GM23338 (cell line): ENCODE measurements around the gene IGF2. TPM values are rescaled to one million over a fixed set of nuclear protein-coding genes. Genes with fewer than 3 reads are reported as not detected.

Experiments
- ATAC-seq: fragments of 200-7000 bp; cut with Tn5 transposase; 3 replicates; pipeline ENCODE4 v1.9.1; 2020
- DNase-seq: peaks from one replicate; pipeline ENCODE4 v3.0.0-alpha.2; 2015; ENCODE audit warnings: low spot score
- H2AFZ ChIP-seq: fragments of 200-600 bp; sonication (generic); 2 replicates; pipeline ENCODE4 v1.8.0; 2016; ENCODE audit warnings: antibody characterized with exemption, mild to moderate bottlenecking, moderate library complexity
- H3F3A ChIP-seq: fragments of 200-600 bp; sonication (generic); replicated peaks from 2 replicates; pipeline ENCODE4 v1.8.0; 2017; ENCODE audit warnings: antibody characterized with exemption, mixed run types, low read depth
- H3K27ac ChIP-seq: fragments of 200-600 bp; sonication (generic); 2 replicates; pipeline ENCODE4 v1.6.1; 2016; ENCODE audit warnings: low read depth
- H3K27me3 ChIP-seq: fragments of 200-600 bp; sonication (generic); 2 replicates; pipeline ENCODE4 v1.8.0; 2016; ENCODE audit warnings: mild to moderate bottlenecking, mixed run types, moderate library complexity; ENCODE audit not compliant: insufficient read depth
- H3K36me3 ChIP-seq: fragments of 200-600 bp; sonication (generic); 2 replicates; pipeline ENCODE4 v1.8.0; 2016; ENCODE audit warnings: mild to moderate bottlenecking; ENCODE audit not compliant: insufficient read depth
- H3K4me1 ChIP-seq: fragments of 200-600 bp; sonication (generic); 2 replicates; pipeline ENCODE4 v1.8.0; 2016; ENCODE audit warnings: mild to moderate bottlenecking, moderate library complexity; ENCODE audit not compliant: insufficient read depth
- H3K4me2 ChIP-seq: fragments of 200-600 bp; sonication (generic); 2 replicates; pipeline ENCODE4 v1.7.1; 2017; ENCODE audit warnings: mixed run types
- H3K4me3 ChIP-seq: fragments of 200-600 bp; sonication (generic); 2 replicates; pipeline ENCODE4 v1.6.1; 2016; ENCODE audit warnings: mixed run types
- H3K79me2 ChIP-seq: fragments of 200-600 bp; sonication (generic); replicated peaks from 2 replicates; pipeline ENCODE4 v1.8.0; 2017; ENCODE audit warnings: mild to moderate bottlenecking; ENCODE audit not compliant: insufficient read depth
- H3K9me2 ChIP-seq: fragments of 200-600 bp; sonication (generic); 2 replicates; pipeline ENCODE4 v1.8.0; 2017; ENCODE audit not compliant: insufficient read depth
- H4K20me1 ChIP-seq: fragments of 200-600 bp; sonication (generic); replicated peaks from 2 replicates; pipeline ENCODE4 v1.8.0; 2017; ENCODE audit warnings: mild to moderate bottlenecking; ENCODE audit not compliant: insufficient read depth
- H3K27ac Mint-ChIP-seq: 2 replicates; pipeline ENCODE4 v1.8.0; 2020; ENCODE audit warnings: inconsistent platforms, mild to moderate bottlenecking, moderate library complexity, mixed read lengths
- H3K27me3 Mint-ChIP-seq: 3 replicates; pipeline ENCODE4 v1.8.0; 2022; ENCODE audit warnings: low read depth, mild to moderate bottlenecking, moderate library complexity, mixed read lengths, inconsistent platforms; ENCODE audit not compliant: insufficient read depth, poor library complexity
- H3K36me3 Mint-ChIP-seq: 3 replicates; pipeline ENCODE4 v1.8.0; 2021; ENCODE audit warnings: low read depth, mild to moderate bottlenecking, inconsistent platforms, moderate library complexity, mixed read lengths
- H3K4me1 Mint-ChIP-seq: 3 replicates; pipeline ENCODE4 v1.8.0; 2020; ENCODE audit warnings: mild to moderate bottlenecking, inconsistent platforms, mixed read lengths
- H3K4me3 Mint-ChIP-seq: 3 replicates; pipeline ENCODE4 v1.8.0; 2021; ENCODE audit warnings: moderate library complexity, mild to moderate bottlenecking, inconsistent platforms, mixed read lengths
- H3K9me3 Mint-ChIP-seq: 3 replicates; pipeline ENCODE4 v1.8.0; 2020; ENCODE audit warnings: moderate library complexity, mild to moderate bottlenecking, inconsistent platforms, mixed read lengths
- CREB1 ChIP-seq: fragments of 250-450 bp; sonication (Bioruptor Pico); IDR thresholded peaks from 2 replicates; pipeline ENCODE4 v1.5.0; 2020; ENCODE audit warnings: low read depth, mild to moderate bottlenecking, moderate library complexity
- CTCF ChIP-seq, 2 experiments: fragments of 200-600 bp in 1 of 2; sonication (generic) in 1 of 2; conservative IDR thresholded peaks; 2 replicates each; pipeline versions ENCODE4 v1.5.1 to v1.6.1; 2016 to 2017; ENCODE audit warnings: antibody characterized with exemption in 2 of 2, low read depth in 2 of 2, mild to moderate bottlenecking in 2 of 2, moderate library complexity in 1 of 2
- EZH2 ChIP-seq: fragments of 200-600 bp; sonication (generic); IDR thresholded peaks from one replicate; pipeline ENCODE4 v1.8.0; 2017; ENCODE audit warnings: antibody characterized with exemption, mild to moderate bottlenecking, low read depth; ENCODE audit not compliant: unreplicated experiment
- NANOG ChIP-seq: IDR thresholded peaks from 2 replicates; pipeline ENCODE4 v1.6.1; 2016; ENCODE audit warnings: antibody characterized with exemption, borderline replicate concordance
- POLR2AphosphoS5 ChIP-seq: IDR thresholded peaks from 2 replicates; pipeline ENCODE4 v1.6.1; 2016; ENCODE audit warnings: antibody characterized with exemption, low read depth
- STAT1 ChIP-seq: IDR thresholded peaks from one replicate; pipeline ENCODE4 v1.6.1; 2016; ENCODE audit warnings: antibody characterized with exemption; ENCODE audit not compliant: unreplicated experiment
- ZNF114 ChIP-seq: fragments of 250-450 bp; sonication (Bioruptor Pico); IDR thresholded peaks from 2 replicates; pipeline ENCODE4 v1.5.0; 2020; ENCODE audit warnings: mild to moderate bottlenecking, moderate library complexity
- ZNF462 ChIP-seq: fragments of 250-450 bp; sonication (Bioruptor Pico); IDR thresholded peaks from 2 replicates; pipeline ENCODE4 v1.5.0; 2020; ENCODE audit warnings: mild to moderate bottlenecking, moderate library complexity
- polyA plus RNA-seq: library from polyadenylated mRNA; unstranded; fragments of >200 nt; fragmentation: Nextera tagmentation; extraction: Ambion mirVana; gene quantifications from 2 replicates; pipeline ENCODE4 v1.2.1, GENCODE V29; 2016
- total RNA-seq: library from RNA; depleted of rRNA; stranded (reverse); fragments of >200 nt; shearing (Covaris generic); gene quantifications from 2 replicates; pipeline ENCODE4 v1.2.3, GENCODE V29; 2014
- TF ChIP-seq, protein P1 (sequence below): IDR thresholded peaks from 2 replicates; pipeline ENCODE4 v1.6.1; 2016; ENCODE audit warnings: antibody characterized with exemption
- TF ChIP-seq, protein P2 (sequence below): IDR thresholded peaks from one replicate; pipeline ENCODE4 v1.6.1; 2018; ENCODE audit warnings: antibody characterized with exemption; ENCODE audit not compliant: unreplicated experiment

IGF2 gene
- total and polyA plus RNA-seq, 2 experiments from 2014 or later: 1.4 to 4.0 TPM

GRCh38 chr11:2132246-2132645 is 6.9 kb downstream of the IGF2 start:
- DNase-seq: no peak
- no peak overlapping the region for H3K27ac Mint-ChIP-seq
- no peak overlapping the region for H3K4me3 Mint-ChIP-seq
- no peaks in the 10 kb centered on the region for H3K36me3 ChIP-seq
- no peaks in the 10 kb centered on the region for H3K9me3 Mint-ChIP-seq
- no peak for ATAC-seq
- H3K4me3 ChIP-seq: no peak overlapping the region
- no peaks in the 10 kb centered on the region for H3K9me2 ChIP-seq
- peaks cover 46% of the 10 kb centered on the region for H3K27me3 Mint-ChIP-seq
- no peak for TF ChIP-seq POLR2AphosphoS5
- TF ChIP-seq, protein P1, sequence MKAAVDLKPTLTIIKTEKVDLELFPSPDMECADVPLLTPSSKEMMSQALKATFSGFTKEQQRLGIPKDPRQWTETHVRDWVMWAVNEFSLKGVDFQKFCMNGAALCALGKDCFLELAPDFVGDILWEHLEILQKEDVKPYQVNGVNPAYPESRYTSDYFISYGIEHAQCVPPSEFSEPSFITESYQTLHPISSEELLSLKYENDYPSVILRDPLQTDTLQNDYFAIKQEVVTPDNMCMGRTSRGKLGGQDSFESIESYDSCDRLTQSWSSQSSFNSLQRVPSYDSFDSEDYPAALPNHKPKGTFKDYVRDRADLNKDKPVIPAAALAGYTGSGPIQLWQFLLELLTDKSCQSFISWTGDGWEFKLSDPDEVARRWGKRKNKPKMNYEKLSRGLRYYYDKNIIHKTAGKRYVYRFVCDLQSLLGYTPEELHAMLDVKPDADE: no peak
- no peak for TF ChIP-seq EZH2
- no peak for TF ChIP-seq STAT1
- TF ChIP-seq ZNF114 (CRISPR knock-in tag): no peak
- no peak for TF ChIP-seq CTCF (conservative IDR thresholded peaks at IDR 0.05; ENCODE audit: low read depth in 2 of 2)
- no peak for TF ChIP-seq NANOG
- no peak for TF ChIP-seq ZNF462
- TF ChIP-seq CREB1 (CRISPR knock-in tag): no peak
- TF ChIP-seq, protein P2, sequence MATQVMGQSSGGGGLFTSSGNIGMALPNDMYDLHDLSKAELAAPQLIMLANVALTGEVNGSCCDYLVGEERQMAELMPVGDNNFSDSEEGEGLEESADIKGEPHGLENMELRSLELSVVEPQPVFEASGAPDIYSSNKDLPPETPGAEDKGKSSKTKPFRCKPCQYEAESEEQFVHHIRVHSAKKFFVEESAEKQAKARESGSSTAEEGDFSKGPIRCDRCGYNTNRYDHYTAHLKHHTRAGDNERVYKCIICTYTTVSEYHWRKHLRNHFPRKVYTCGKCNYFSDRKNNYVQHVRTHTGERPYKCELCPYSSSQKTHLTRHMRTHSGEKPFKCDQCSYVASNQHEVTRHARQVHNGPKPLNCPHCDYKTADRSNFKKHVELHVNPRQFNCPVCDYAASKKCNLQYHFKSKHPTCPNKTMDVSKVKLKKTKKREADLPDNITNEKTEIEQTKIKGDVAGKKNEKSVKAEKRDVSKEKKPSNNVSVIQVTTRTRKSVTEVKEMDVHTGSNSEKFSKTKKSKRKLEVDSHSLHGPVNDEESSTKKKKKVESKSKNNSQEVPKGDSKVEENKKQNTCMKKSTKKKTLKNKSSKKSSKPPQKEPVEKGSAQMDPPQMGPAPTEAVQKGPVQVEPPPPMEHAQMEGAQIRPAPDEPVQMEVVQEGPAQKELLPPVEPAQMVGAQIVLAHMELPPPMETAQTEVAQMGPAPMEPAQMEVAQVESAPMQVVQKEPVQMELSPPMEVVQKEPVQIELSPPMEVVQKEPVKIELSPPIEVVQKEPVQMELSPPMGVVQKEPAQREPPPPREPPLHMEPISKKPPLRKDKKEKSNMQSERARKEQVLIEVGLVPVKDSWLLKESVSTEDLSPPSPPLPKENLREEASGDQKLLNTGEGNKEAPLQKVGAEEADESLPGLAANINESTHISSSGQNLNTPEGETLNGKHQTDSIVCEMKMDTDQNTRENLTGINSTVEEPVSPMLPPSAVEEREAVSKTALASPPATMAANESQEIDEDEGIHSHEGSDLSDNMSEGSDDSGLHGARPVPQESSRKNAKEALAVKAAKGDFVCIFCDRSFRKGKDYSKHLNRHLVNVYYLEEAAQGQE: no peak
- H3K4me2 ChIP-seq: no peak overlapping the region
- H3K27me3 ChIP-seq: peaks cover 20% of the 10 kb centered on the region
- no peaks in the 10 kb centered on the region for H4K20me1 ChIP-seq
- no peak overlapping the region for H2AFZ ChIP-seq
- peaks cover 9% of the 10 kb centered on the region; the same call in 2 of the 3 replicates for H3K4me1 Mint-ChIP-seq
- H3F3A ChIP-seq: no peaks in the 10 kb centered on the region
- peaks cover under 1% of the 10 kb centered on the region; the same call in 1 of the 2 replicates for H3K4me1 ChIP-seq
- H3K27ac ChIP-seq: no peak overlapping the region
- H3K36me3 Mint-ChIP-seq: no peaks in the 10 kb centered on the region
- no peaks in the 10 kb centered on the region for H3K79me2 ChIP-seq
